Endothelial cell of hepatic sinusoid (primary cell): ENCODE measurements around the gene AHNAK2.

Experiments
- in situ Hi-C: cut with HindIII; loops from 2 replicates; pipeline ENCODE4 v1.10.0; 2017; ENCODE audit warnings: low sequenced_read_pairs

The AHNAK2 gene

GRCh38 chr14:104930526-104931303 is 47.5 kb downstream of the AHNAK2 start:
- in situ Hi-C loops: loop anchor here (10.0 kb wide), 1 partner anchor 84 kb away; no protein-coding TSS in a partner anchor

- in situ Hi-C loops: loop anchor here (10.0 kb wide), 1 partner anchor 85 kb away; no protein-coding TSS in a partner anchor
These were observed 48.6 kb downstream of the AHNAK2 start for GRCh38 chr14:104929268-104930230.

- in situ Hi-C loops: no loop called here
These were observed 49.6 kb downstream of the AHNAK2 start for GRCh38 chr14:104928391-104929133.

GRCh38 chr14:104927901-104928300 is 50.3 kb downstream of the AHNAK2 start:
- in situ Hi-C loops: no loop called here

- in situ Hi-C loops: no loop called here
These were observed 50.8 kb downstream of the AHNAK2 start for GRCh38 chr14:104927432-104927816.

- in situ Hi-C loops: no loop called here
These were observed 51.3 kb downstream of the AHNAK2 start for GRCh38 chr14:104926619-104927431.

GRCh38 chr14:104925855-104926609 is 52.1 kb downstream of the AHNAK2 start:
- in situ Hi-C loops: no loop called here

GRCh38 chr14:104925214-104925854 is 52.8 kb downstream of the AHNAK2 start:
- in situ Hi-C loops: no loop called here

GRCh38 chr14:104924421-104925213 is 53.6 kb downstream of the AHNAK2 start, which contains the start of gene PLD4:
PLD4 (plus strand) TSS chr14:104924879; CDS start chr14:104927141, 2,262 bp downstream.
- in situ Hi-C loops: no loop called here

GRCh38 chr14:104923640-104924420 is 54.3 kb downstream of the AHNAK2 start:
- in situ Hi-C loops: no loop called here

- in situ Hi-C loops: loop anchor here (5.0 kb wide), 1 partner anchor 37 kb away; no protein-coding TSS in a partner anchor
These were observed 58.2 kb downstream of the AHNAK2 start for GRCh38 chr14:104919993-104920315.

GRCh38 chr14:104919152-104919992 is 58.8 kb downstream of the AHNAK2 start:
- in situ Hi-C loops: loop anchor here (5.0 kb wide), 1 partner anchor 38 kb away; no protein-coding TSS in a partner anchor

- in situ Hi-C loops: loop anchor here (5.0 kb wide), 1 partner anchor 39 kb away; no protein-coding TSS in a partner anchor
These were observed 60.2 kb downstream of the AHNAK2 start for GRCh38 chr14:104917993-104918392.

GRCh38 chr14:104917116-104917515 is 61.1 kb downstream of the AHNAK2 start:
- in situ Hi-C loops: loop anchor here (5.0 kb wide), 1 partner anchor 40 kb away; no protein-coding TSS in a partner anchor

- in situ Hi-C loops: no loop called here
These were observed 64.7 kb downstream of the AHNAK2 start for GRCh38 chr14:104913435-104913834.

- in situ Hi-C loops: no loop called here
These were observed 66.1 kb downstream of the AHNAK2 start for GRCh38 chr14:104912053-104912452.
